Right ventricle myocardium inferior (tissue), 1 donor: ENCODE measurements around the gene MAP6. TPM values are rescaled to one million over a fixed set of nuclear protein-coding genes. Genes with fewer than 3 reads are reported as not detected.

Experiments used
- ATAC-seq: fragments of 200-7000 bp; cut with Tn5 transposase; one replicate; pipeline ENCODE4 v1.9.1; 2020; ENCODE audit warnings: mild to moderate bottlenecking, moderate library complexity
- DNase-seq: peaks from one replicate; pipeline ENCODE4 v3.0.0; 2021; ENCODE audit errors: missing footprints
- intact Hi-C: fragments of 100-400 bp; cut with DNase I; formaldehyde crosslinking; loops from one replicate; pipeline ENCODE4 v1.11.0; 2022
- total RNA-seq: library from RNA; stranded (reverse); fragmentation: NEBNext Ultra II Directional; extraction: Animal tissue kit (Norgen Biotek cat#: 25700); gene quantifications from one replicate; pipeline ENCODE4 v1.2.1, GENCODE V29; 2021
- donor health status: DM: no; HTN: yes; CAD: no; lungs with severe emphysema.

Gene MAP6
- total RNA-seq, 1 donor from 2014 or later, result 5.2 TPM

DNA sequence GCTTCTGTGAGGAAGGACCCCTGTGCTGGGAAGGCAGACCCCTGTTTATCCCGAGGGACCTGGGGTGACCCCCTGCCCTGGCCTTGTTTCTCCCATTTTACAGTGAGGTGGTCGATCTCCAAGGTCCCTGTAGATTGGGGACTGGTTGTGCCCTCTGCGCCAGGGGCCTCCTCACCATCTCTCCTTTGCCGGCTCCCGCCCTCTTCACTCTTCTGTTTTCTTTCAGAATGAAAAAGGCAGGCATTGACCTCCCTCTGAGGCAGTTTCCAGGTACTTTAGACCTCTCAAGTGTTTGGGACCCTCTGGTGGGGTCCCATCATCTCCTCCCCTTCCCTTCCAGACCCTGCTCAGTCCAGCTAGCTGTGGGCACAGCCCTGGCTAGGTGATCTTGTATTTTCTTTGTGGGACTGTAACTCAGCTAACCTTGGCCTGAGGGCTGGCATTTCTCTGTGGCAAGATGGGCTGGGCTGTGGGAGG lies 105.3 kb downstream of the MAP6 start:
- intact Hi-C loops, result loop anchor here (2.0 kb wide), 1 partner anchor 19 kb away; no protein-coding TSS in a partner anchor
- DNase-seq (no peak), ATAC-seq (no peak)

- no peak for ATAC-seq
- no peak for DNase-seq
- intact Hi-C loops, result loop anchor here (2.0 kb wide), 1 partner anchor 20 kb away; no protein-coding TSS in a partner anchor
Measured at GRCh38 chr11:75562836-75563484, 105.9 kb downstream of the MAP6 start.

GRCh38 chr11:75562048-75562835 lies 106.6 kb downstream of the MAP6 start, which contains the start of gene SERPINH1:
SERPINH1 (plus strand) TSS chr11:75562253; CDS start chr11:75566350, 4,097 bp downstream.
- intact Hi-C loops, result loop anchor here (2.0 kb wide), 1 partner anchor 21 kb away; no protein-coding TSS in a partner anchor
- DNase-seq, result peak; percentile 87
- ATAC-seq, result peak; percentile 83

DNA sequence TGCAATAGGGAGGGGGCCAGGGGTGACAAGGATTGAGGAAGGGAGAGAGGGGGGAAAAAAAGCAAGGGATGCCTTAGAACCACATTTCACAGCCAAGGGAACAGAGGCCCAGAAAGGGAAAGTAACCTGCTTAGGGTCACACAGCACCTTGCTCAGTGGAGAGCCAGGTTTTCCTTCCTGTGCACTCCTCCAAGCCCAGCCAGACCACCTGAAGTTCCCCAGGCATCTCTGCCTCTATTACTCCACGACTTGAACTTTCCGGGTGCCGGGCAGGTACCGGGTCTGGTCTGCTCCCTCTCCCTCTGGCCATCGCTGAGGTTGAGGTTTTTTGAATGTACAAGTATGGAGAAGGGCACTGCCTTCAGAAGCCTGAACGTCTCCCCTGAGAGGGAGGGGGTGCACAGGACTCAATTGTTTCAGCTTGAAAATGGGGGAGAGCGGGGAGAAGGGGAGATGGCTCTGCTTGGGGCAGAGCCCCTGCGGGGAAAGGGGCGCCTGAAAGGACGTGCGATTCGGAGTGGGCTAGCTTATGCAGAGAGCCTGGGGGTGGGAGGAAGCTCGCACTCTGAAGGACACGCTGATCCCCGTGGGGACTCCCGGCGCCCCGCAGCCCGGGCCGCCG lies 107.3 kb downstream of the MAP6 start:
- no peak for ATAC-seq
- intact Hi-C loops, result loop anchor here (2.0 kb wide), 1 partner anchor 21 kb away; no protein-coding TSS in a partner anchor
- DNase-seq, result no peak

DNA sequence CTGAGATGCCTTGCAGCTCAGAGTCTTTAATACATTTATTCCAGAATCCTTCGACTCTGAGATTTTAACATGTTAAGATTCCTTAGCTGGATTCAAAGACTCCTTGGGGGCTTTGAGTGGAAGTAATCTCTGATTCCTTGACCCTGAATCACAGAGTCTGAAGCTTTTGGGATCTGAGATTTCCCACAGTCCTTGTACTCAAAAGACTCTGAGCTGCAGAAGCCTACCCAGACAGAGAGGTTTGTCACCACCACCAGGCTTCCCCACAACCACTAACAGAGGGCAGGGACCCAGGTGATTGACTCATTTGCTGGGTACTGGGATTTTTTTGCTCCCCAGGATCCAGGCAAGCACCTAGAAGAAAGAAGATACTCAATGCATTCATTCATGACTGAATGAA lies 108.2 kb downstream of the MAP6 start:
- DNase-seq, result no peak
- intact Hi-C loops, result no loop called here

GRCh38 chr11:75558939-75559843 lies 109.6 kb downstream of the MAP6 start:
- intact Hi-C loops, result no loop called here
- no peak for DNase-seq
- peak; percentile 6 for ATAC-seq

More for the DNA sequence above, 108.2 kb downstream of the MAP6 start:
- no peak for ATAC-seq

- ATAC-seq (no peak), DNase-seq (no peak)
- intact Hi-C loops, result no loop called here
Measured at GRCh38 chr11:75557666-75558494, 111.0 kb downstream of the MAP6 start.

- no peak for DNase-seq
- intact Hi-C loops, result no loop called here
- ATAC-seq, result no peak
Measured at GRCh38 chr11:75556275-75556674, 112.6 kb downstream of the MAP6 start.

GRCh38 chr11:75555079-75555811 lies 113.6 kb downstream of the MAP6 start:
- intact Hi-C loops, result no loop called here
- ATAC-seq, result no peak
- DNase-seq, result no peak

DNA sequence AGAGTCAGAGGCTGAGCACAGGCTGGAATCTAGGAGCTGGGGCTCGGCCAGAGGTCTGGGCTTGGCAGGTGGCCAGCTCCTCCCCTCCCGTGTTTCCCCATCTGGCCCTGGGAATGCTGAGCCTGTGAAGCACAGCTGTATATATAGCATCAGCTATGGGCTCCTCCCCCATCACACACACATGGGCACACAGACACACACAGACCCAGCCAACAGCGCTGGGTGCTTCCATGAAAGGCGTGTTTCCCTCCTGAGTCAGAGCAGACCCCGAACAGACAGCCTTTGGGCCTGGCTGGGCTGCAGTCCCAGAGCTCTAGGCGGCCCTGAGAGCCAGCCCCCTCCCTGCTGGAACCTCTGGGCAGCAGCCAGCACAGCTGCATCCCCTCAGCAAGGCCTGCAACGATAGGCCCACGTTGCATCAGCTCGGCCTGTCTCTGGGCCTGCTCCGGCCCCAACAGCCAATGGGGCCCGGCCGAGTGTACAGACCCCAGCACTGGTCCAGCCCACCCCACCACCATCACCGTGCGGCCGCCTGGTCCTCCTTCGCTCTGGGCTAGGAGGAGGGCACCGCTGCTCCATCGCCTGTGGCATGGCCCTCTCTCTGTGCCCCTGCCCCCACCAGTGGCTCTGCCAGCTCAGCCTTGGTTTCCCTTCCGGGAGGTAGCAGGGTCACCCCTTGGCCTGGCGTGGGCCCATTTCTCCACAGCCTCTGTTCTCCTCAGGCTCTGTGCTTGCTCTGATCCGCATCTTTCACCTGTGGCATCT lies 114.4 kb downstream of the MAP6 start:
- intact Hi-C loops, result no loop called here
- DNase-seq, result peak; percentile 96
- peak; percentile 93 for ATAC-seq

DNA sequence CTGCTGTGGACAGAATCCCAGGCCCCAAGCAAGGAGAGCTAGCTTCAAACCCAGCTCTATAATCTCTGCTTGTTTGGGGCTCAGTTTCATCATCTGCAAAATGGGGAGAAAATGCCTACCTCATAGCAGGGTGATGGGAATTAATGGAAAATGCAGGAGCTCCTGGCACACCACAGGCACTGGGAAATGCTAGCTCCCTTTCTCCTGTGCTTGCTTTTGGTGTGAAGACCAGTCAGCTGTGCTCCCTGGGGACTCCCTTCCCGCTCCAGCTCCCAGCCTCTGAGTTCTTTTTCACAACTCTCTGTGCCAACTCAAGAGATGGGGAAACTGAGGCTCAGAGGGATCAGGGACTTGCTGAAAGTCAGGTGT lies 115.0 kb downstream of the MAP6 start:
- DNase-seq (no peak), ATAC-seq (peak; percentile 2)
- intact Hi-C loops, result no loop called here

- intact Hi-C loops, result no loop called here
- DNase-seq, result no peak
Measured at GRCh38 chr11:75553182-75553581, 115.7 kb downstream of the MAP6 start.

DNA sequence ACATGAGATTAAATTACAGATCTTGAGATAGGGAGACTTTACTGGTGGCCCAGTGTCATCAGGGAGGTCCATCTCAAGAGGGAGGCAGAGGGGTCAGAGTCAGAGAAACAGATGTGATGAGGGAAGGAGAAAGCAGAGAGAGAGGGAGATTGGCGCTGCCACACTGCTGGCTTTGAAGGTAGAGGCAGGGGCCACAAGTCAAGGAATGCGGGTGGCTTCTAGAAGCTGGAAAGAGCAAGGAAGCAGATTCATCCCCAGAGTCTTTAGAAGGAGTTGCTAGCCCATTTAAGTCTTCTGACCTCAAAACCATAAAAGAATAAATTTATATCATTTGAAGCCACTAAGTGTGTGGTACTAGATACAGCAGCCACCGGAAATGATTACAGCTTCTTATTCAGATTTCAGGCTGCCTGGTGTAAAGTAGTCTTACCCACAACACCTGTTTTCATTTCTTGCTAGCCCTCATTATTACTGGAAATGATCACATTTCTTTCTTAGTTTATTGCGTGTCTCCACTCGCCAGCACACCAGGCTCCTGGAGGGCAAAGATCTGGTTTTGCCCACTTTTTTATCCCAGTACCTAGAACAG lies 119.4 kb downstream of the MAP6 start:
- ATAC-seq, result no peak
- intact Hi-C loops, result loop anchor here (5.0 kb wide), 1 partner anchor 318 kb away; no protein-coding TSS in a partner anchor
- no peak for DNase-seq

More at GRCh38 chr11:75553182-75553581, 115.7 kb downstream of the MAP6 start:
- ATAC-seq, result no peak

DNA sequence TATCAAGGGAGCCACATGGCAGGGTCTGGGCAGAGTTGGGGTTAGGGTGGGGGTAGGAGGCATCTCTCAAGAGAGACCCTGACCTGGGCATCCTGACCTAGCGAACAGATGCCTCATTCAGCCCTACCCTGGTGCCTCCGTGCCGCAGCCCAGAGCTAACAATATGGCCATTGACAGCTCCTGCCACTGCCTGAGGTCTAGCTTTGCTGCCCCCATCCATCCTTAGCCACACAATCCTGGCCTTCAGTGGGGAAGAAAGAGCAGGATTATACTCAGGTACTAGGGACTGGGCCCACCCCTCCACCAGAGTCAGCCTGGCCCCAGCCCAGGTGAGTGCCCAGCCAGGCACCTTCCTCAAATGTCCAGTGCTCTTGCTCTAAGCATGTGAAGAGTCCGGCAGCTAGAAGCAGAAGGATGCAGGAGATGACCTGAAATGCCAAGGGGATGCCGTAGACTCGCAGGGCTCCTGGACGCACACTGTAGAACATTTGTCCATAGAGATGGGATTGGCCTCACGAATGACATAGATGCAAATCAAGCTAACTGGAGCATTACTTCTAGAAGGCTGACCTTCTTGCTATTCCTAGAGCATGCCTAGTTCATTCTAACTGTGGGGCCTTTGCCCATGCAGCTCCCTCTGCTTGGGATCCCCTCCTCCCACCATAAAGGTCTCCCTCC lies 120.1 kb downstream of the MAP6 start:
- DNase-seq (no peak), ATAC-seq (no peak)
- intact Hi-C loops, result loop anchor here (5.0 kb wide), 1 partner anchor 319 kb away; no protein-coding TSS in a partner anchor

DNA sequence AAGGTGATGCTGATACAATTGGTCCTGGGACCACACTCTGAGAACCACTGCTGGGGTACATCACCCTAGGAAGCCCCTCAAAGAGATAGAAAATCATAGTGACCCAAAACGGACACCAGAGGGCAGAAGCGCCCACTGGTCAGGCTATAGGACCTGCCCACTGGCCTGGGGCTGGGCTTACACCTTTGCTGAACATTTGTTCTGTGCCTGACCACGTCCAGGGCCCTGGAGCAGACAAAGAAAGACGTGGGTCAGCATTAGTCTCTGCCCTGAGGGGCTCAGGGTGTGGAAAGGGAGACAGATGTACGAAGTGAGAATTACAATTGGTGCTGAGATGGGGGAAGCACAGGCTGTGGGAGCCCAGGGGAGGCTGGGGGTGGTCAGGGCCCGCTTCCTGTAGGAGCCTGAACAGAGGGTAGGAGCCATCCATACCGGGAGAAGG lies 121.2 kb downstream of the MAP6 start:
- DNase-seq (peak; percentile 79), ATAC-seq (peak; percentile 88)
- intact Hi-C loops, result loop anchor here (1.0 to 5.0 kb wide), 2 partner anchors 30 to 320 kb away; no protein-coding TSS in a partner anchor
